Measurements from ENCODE around the gene TMEM151B. TPM values are rescaled to one million over a fixed set of nuclear protein-coding genes. Genes with fewer than 3 reads are reported as not detected.
"Not testable (repeated sequence)": the region's sequence is repeated elsewhere in the genome, so short reads cannot be mapped to it uniquely, and the experiment has no call there.

TMEM151B gene
- polyA plus RNA-seq, 1 of the 3 experiments (the other 2 are of a cell fraction) = 0.05 TPM

- Histone ChIP-seq H3K27ac (ENCODE audit: low read depth in 2 of 2, low read length in 1 of 2) (no peak overlapping the region), H3K9me2 (no peaks in the 10 kb centered on the region), H3K27me3 (ENCODE audit: insufficient read depth) (peaks cover 21% of the 10 kb centered on the region), H3K9ac (no peak overlapping the region), H3K4me2 (no peak overlapping the region), H3K9me3 (no peaks in the 10 kb centered on the region), H3K4me1 (ENCODE audit: control insufficient read depth in 1 of 2, insufficient read depth in 2 of 2, low read depth in 1 of 2, low read length in 1 of 2) (no peaks in the 10 kb centered on the region), H3F3A (replicated peaks; ENCODE audit: insufficient read depth) (no peaks in the 10 kb centered on the region), H4K20me1 (ENCODE audit: insufficient read depth) (no peaks in the 10 kb centered on the region), H3K36me3 (replicated peaks in 1 of 2; ENCODE audit: control insufficient read depth in 1 of 2, insufficient read depth in 2 of 2, low read length in 1 of 2) (no peaks in the 10 kb centered on the region), H3K79me2 (ENCODE audit: insufficient read depth) (no peaks in the 10 kb centered on the region), H2AFZ (ENCODE audit: low read depth) (no peak overlapping the region), H3K4me3 (ENCODE audit: low read depth in 2 of 2, low read length in 1 of 2) (no peak overlapping the region)
- POLR2A ChIA-PET = no interaction called here
- DNase-seq = no peak
- CTCF ChIA-PET = interaction anchor here (0.9 to 1.7 kb wide), 7 partner anchors 9 to 176 kb away, joined by 3 to 8 read pairs (median 4); partner anchors contain the start of genes AARS2 and SPATS1
- TF ChIP-seq USF1 (IDR thresholded peaks at IDR 0.05; ENCODE audit: borderline replicate concordance, low read depth) (no peak), GATA2 (CRISPR knock-in tag; IDR thresholded peaks at IDR 0.05) (no peak)
Measured at GRCh38 chr6:44327096-44327495, 56.8 kb downstream of the TMEM151B start.

- Histone ChIP-seq H3K27ac (ENCODE audit: low read depth in 2 of 2, low read length in 1 of 2) (no peak overlapping the region), H2AFZ (ENCODE audit: low read depth) (no peak overlapping the region), H3K79me2 (ENCODE audit: insufficient read depth) (no peaks in the 10 kb centered on the region), H3F3A (replicated peaks; ENCODE audit: insufficient read depth) (no peaks in the 10 kb centered on the region), H3K4me2 (no peak overlapping the region), H3K9me2 (no peaks in the 10 kb centered on the region), H3K9me3 (no peaks in the 10 kb centered on the region), H4K20me1 (ENCODE audit: insufficient read depth) (no peaks in the 10 kb centered on the region), H3K27me3 (ENCODE audit: insufficient read depth) (peaks cover 28% of the 10 kb centered on the region), H3K36me3 (replicated peaks in 1 of 2; ENCODE audit: control insufficient read depth in 1 of 2, insufficient read depth in 2 of 2, low read length in 1 of 2) (no peaks in the 10 kb centered on the region), H3K4me1 (ENCODE audit: control insufficient read depth in 1 of 2, insufficient read depth in 2 of 2, low read depth in 1 of 2, low read length in 1 of 2) (peaks cover 0 to 3% of the 10 kb centered on the region in 2 experiments; a peak in 1 of 4 replicates), H3K4me3 (ENCODE audit: low read depth in 2 of 2, low read length in 1 of 2) (no peak overlapping the region), H3K9ac (no peak overlapping the region)
- no peak for TF ChIP-seq RAD21 (IDR thresholded peaks at IDR 0.05; ENCODE audit: low read length)
- no peak for TF ChIP-seq GABPA (IDR thresholded peaks at IDR 0.05; ENCODE audit: low read depth)
- ChIA-PET CTCF (interaction anchor here (0.9 to 1.6 kb wide), 6 partner anchors 11 to 177 kb away, joined by 3 to 8 read pairs (median 4); partner anchors contain the start of genes AARS2 and SPATS1), POLR2A (no interaction called here)
- 53% methylated on average over 2 of the region's 2 CpGs for WGBS (ENCODE audit: low lambda C conversion rate)
- DNase-seq = no peak
Measured at GRCh38 chr6:44327760-44328159, 57.5 kb downstream of the TMEM151B start.

GRCh38 chr6:44328203-44328602 lies 58.0 kb downstream of the TMEM151B start:
- H3K4me2 ChIP-seq; H3K9ac ChIP-seq; H4K20me1 ChIP-seq (ENCODE audit: insufficient read depth); H3F3A ChIP-seq (replicated peaks; ENCODE audit: insufficient read depth); DNase-seq; H3K9me3 ChIP-seq; H3K27ac ChIP-seq (ENCODE audit: low read depth in 2 of 2, low read length in 1 of 2); H3K4me3 ChIP-seq (ENCODE audit: low read depth in 2 of 2, low read length in 1 of 2); H3K36me3 ChIP-seq (replicated peaks in 1 of 2; ENCODE audit: control insufficient read depth in 1 of 2, insufficient read depth in 2 of 2, low read length in 1 of 2); H3K4me1 ChIP-seq (ENCODE audit: control insufficient read depth in 1 of 2, insufficient read depth in 2 of 2, low read depth in 1 of 2, low read length in 1 of 2); H2AFZ ChIP-seq (ENCODE audit: low read depth); H3K79me2 ChIP-seq (ENCODE audit: insufficient read depth); H3K9me2 ChIP-seq; POLR2A ChIA-PET: not testable (repeated sequence)
- CTCF ChIA-PET = interaction anchor here (1.4 to 1.6 kb wide), 3 partner anchors 10 to 24 kb away, joined by 4 to 8 read pairs (median 6); partner anchors contain the start of gene AARS2
- H3K27me3 ChIP-seq (ENCODE audit: insufficient read depth) = peaks cover 29% of the 10 kb centered on the region
- 47% methylated on average over 6 of the region's 9 CpGs for WGBS (ENCODE audit: low lambda C conversion rate)

- Histone ChIP-seq H3K36me3 (replicated peaks in 1 of 2; ENCODE audit: control insufficient read depth in 1 of 2, insufficient read depth in 2 of 2, low read length in 1 of 2) (no peaks in the 10 kb centered on the region), H2AFZ (ENCODE audit: low read depth) (no peak overlapping the region), H3K4me1 (ENCODE audit: control insufficient read depth in 1 of 2, insufficient read depth in 2 of 2, low read depth in 1 of 2, low read length in 1 of 2) (peaks cover 0 to 6% of the 10 kb centered on the region in 2 experiments; a peak in 1 of 4 replicates), H3K9me2 (no peaks in the 10 kb centered on the region), H3K4me3 (ENCODE audit: low read depth in 2 of 2, low read length in 1 of 2) (no peak overlapping the region), H4K20me1 (ENCODE audit: insufficient read depth) (no peaks in the 10 kb centered on the region), H3K9me3 (no peaks in the 10 kb centered on the region), H3K79me2 (ENCODE audit: insufficient read depth) (no peaks in the 10 kb centered on the region), H3K27me3 (ENCODE audit: insufficient read depth) (peaks cover 29% of the 10 kb centered on the region), H3F3A (replicated peaks; ENCODE audit: insufficient read depth) (no peaks in the 10 kb centered on the region), H3K27ac (ENCODE audit: low read depth in 2 of 2, low read length in 1 of 2) (no peak overlapping the region), H3K9ac (no peak overlapping the region), H3K4me2 (no peak overlapping the region)
- 49% methylated on average over 5 of the region's 5 CpGs for WGBS (ENCODE audit: low lambda C conversion rate)
- ChIA-PET CTCF (interaction anchor here (1.1 to 1.9 kb wide), 5 partner anchors 8 to 73 kb away, joined by 3 to 8 read pairs (median 6); partner anchors contain the start of genes AARS2 and SLC35B2), POLR2A (no interaction called here)
- no peak for DNase-seq
- no peak for TF ChIP-seq MXI1 (IDR thresholded peaks at IDR 0.05; ENCODE audit: low read depth, low read length)
- TF ChIP-seq PBX3 (IDR thresholded peaks at IDR 0.05) = no peak
- no peak for TF ChIP-seq TAF1 (IDR thresholded peaks at IDR 0.05; ENCODE audit: borderline replicate concordance, low read depth, low read length)
- no peak for TF ChIP-seq GATA2 (CRISPR knock-in tag; IDR thresholded peaks at IDR 0.05)
- no peak for TF ChIP-seq FOXM1 (IDR thresholded peaks at IDR 0.05; ENCODE audit: low read depth)
- no peak for TF ChIP-seq MAX (IDR thresholded peaks at IDR 0.05; ENCODE audit: low read depth)
- no peak for TF ChIP-seq EP300 (IDR thresholded peaks at IDR 0.05; ENCODE audit: borderline replicate concordance in 1 of 2, low read depth in 1 of 2, low read length in 1 of 2)
- no peak for TF ChIP-seq ELF1 (IDR thresholded peaks at IDR 0.05)
- TF ChIP-seq TCF12 (IDR thresholded peaks at IDR 0.05) = no peak
- no peak for TF ChIP-seq ZBTB33 (IDR thresholded peaks at IDR 0.05; ENCODE audit: borderline replicate concordance, low read depth)
Measured at GRCh38 chr6:44329858-44330257, 59.6 kb downstream of the TMEM151B start.
